ENCODE results near the gene HVCN1. TPM values are rescaled to one million over a fixed set of nuclear protein-coding genes. Genes with fewer than 3 reads are reported as not detected.

Gene HVCN1
- total and polyA plus RNA-seq, 2 of the 8 experiments (the other 6 are each of a cell fraction or from before 2014, with no cell fraction given) = 5.8 to 11.2 TPM

GRCh38 chr12:110613771-110614684 lies 74.9 kb downstream of the HVCN1 start, which contains the start of gene TCTN1 (continued):
- no peak for TF ChIP-seq KDM1A (IDR thresholded peaks at IDR 0.05; ENCODE audit: borderline replicate concordance, low read length)
- TF ChIP-seq SRF (IDR thresholded peaks at IDR 0.05; ENCODE audit: low read depth, low read length) = no peak
- TF ChIP-seq BACH1 (IDR thresholded peaks at IDR 0.05; ENCODE audit: low read length) = no peak
- TF ChIP-seq CTCF (IDR thresholded peaks at IDR 0.05; ENCODE audit: control extremely low read depth in 1 of 3, insufficient read depth in 1 of 3, low read depth in 1 of 3, low read length in 3 of 3) = no peak
- no peak for TF ChIP-seq NRF1 (IDR thresholded peaks at IDR 0.05; ENCODE audit: low read depth, low read length)
- no peak for TF ChIP-seq HDAC2 (IDR thresholded peaks at IDR 0.05; ENCODE audit: borderline replicate concordance in 1 of 2, low read depth in 2 of 2, low read length in 2 of 2)
- TF ChIP-seq EP300 (IDR thresholded peaks at IDR 0.05; ENCODE audit: borderline replicate concordance in 1 of 2, low read depth in 2 of 2, low read length in 2 of 2) = no peak
- TF ChIP-seq ASH2L (IDR thresholded peaks at IDR 0.05; ENCODE audit: low read length) = no peak
- TF ChIP-seq TBP (IDR thresholded peaks at IDR 0.05; ENCODE audit: low read depth, low read length) = peak; percentile 30; the same call in 1 of the 2 replicates
- no peak for TF ChIP-seq SAP30 (IDR thresholded peaks at IDR 0.05; ENCODE audit: insufficient read depth, insufficient replicate concordance, low read length)
- no peak for TF ChIP-seq TEAD4 (IDR thresholded peaks at IDR 0.05; ENCODE audit: low read depth, low read length)
- TF ChIP-seq ATF2 (IDR thresholded peaks at IDR 0.05; ENCODE audit: low read length) = no peak
- 0 out of 2 replicates have a peak, but pooled peaks have one; percentile 19 for TF ChIP-seq YY1 (IDR thresholded peaks at IDR 0.05; ENCODE audit: low read depth, low read length)
- no peak for TF ChIP-seq ATF3 (IDR thresholded peaks at IDR 0.05; ENCODE audit: insufficient read depth, low read depth, low read length)
- TF ChIP-seq BCL11A (IDR thresholded peaks at IDR 0.05; ENCODE audit: low read depth in 2 of 2, low read length in 2 of 2) = no peak

Measured in H1 (cell line).